Gastroesophageal sphincter (tissue), 3 donors: ENCODE measurements around the gene BCAS3.

Source experiments
- CTCF ChIP-seq, 4 experiments: fragments of 200-600 bp in 2 of 4; fragments of 450-650 bp in 2 of 4; sonication (generic) in 1 of 4; IDR thresholded peaks; one replicate each; pipeline ENCODE4 v1.5.1; 2017 to 2019; ENCODE audit warnings: antibody characterized with exemption in 4 of 4, mild to moderate bottlenecking in 2 of 4, moderate library complexity in 2 of 4
- POLR2A ChIP-seq, 2 donors: fragments of 450-650 bp; IDR thresholded peaks; one replicate each; pipeline ENCODE4 v1.6.1; 2017; ENCODE audit warnings: antibody characterized with exemption in 2 of 2, mild to moderate bottlenecking in 2 of 2, moderate library complexity in 1 of 2
- POLR2AphosphoS5 ChIP-seq: sonication (generic); formaldehyde crosslinking; IDR thresholded peaks from one replicate; pipeline ENCODE4 v1.6.1; 2017; ENCODE audit warnings: antibody characterized with exemption

GRCh38 chr17:61352408-61352770, 674.7 kb downstream of the BCAS3 start:
- TF ChIP-seq POLR2AphosphoS5 (no peak), POLR2A (IDR thresholded peaks at IDR 0.05) (no peak), CTCF (IDR thresholded peaks at IDR 0.05) (no peak)
